Nephron (organoid): ENCODE data around the gene CNTNAP2.

ENCODE experiments used
- H3K27ac Mint-ChIP-seq, 3 experiments: 2 replicates each; pipeline ENCODE4 v1.8.0; 2020; ENCODE audit warnings: mixed read lengths in 3 of 3, mild to moderate bottlenecking in 2 of 3, moderate library complexity in 1 of 3
- H3K27me3 Mint-ChIP-seq: 2 replicates; pipeline ENCODE4 v1.8.0; 2021; ENCODE audit warnings: low read depth, mild to moderate bottlenecking, moderate library complexity, mixed read lengths
- H3K36me3 Mint-ChIP-seq: 2 replicates; pipeline ENCODE4 v1.8.0; 2020; ENCODE audit warnings: low read depth, mixed read lengths
- H3K4me1 Mint-ChIP-seq: 2 replicates; pipeline ENCODE4 v1.8.0; 2020; ENCODE audit warnings: mixed read lengths
- H3K4me3 Mint-ChIP-seq, 3 experiments: 2 replicates each; pipeline ENCODE4 v1.8.0; 2020; ENCODE audit warnings: mild to moderate bottlenecking in 3 of 3, mixed read lengths in 3 of 3, moderate library complexity in 2 of 3
- H3K9me3 Mint-ChIP-seq: 2 replicates; pipeline ENCODE4 v1.8.0; 2020; ENCODE audit warnings: mixed read lengths
- CTCF ChIP-seq, 3 experiments: fragments of 200-600 bp; sonication (generic); IDR thresholded peaks; one replicate each; pipeline ENCODE4 v1.5.0; 2021; ENCODE audit warnings: antibody characterized with exemption in 3 of 3; ENCODE audit not compliant: unreplicated experiment in 3 of 3

The CNTNAP2 gene

GRCh38 chr7:147308539-147308938 is 1191.9 kb downstream of the CNTNAP2 start:
- no peaks in the 10 kb centered on the region for H3K36me3 Mint-ChIP-seq
- H3K4me3 Mint-ChIP-seq: no peak overlapping the region
- no peak overlapping the region for H3K27ac Mint-ChIP-seq
- H3K4me1 Mint-ChIP-seq: peaks cover 6% of the 10 kb centered on the region
- no peak for TF ChIP-seq CTCF (IDR thresholded peaks at IDR 0.05; ENCODE audit: unreplicated experiment in 3 of 3)
- H3K9me3 Mint-ChIP-seq: no peaks in the 10 kb centered on the region
- no peaks in the 10 kb centered on the region for H3K27me3 Mint-ChIP-seq

DNA sequence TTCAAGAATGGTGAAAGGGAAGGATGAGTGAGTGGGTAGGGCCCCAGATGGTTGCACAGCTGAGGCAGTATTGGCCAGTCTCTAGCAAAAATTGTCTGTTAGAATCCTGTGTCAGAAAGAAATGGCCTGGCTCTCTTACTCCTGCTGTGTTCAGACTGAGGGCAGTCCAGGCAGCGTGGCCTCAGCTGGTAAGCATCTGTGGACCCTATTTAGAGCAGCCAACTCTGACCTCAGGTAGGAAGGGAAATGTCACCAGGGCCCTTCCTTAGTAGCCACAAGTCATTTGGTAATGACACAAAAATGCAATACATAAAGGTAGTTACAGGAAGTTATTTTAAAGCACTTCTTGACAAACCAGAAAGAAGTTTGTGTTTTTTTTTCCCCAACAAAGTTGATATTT is 1194.7 kb downstream of the CNTNAP2 start:
- no peaks in the 10 kb centered on the region for H3K36me3 Mint-ChIP-seq
- peaks cover 6% of the 10 kb centered on the region for H3K9me3 Mint-ChIP-seq
- no peaks in the 10 kb centered on the region for H3K27me3 Mint-ChIP-seq
- TF ChIP-seq CTCF (IDR thresholded peaks at IDR 0.05; ENCODE audit: unreplicated experiment in 3 of 3): no peak
- H3K4me3 Mint-ChIP-seq: no peak overlapping the region
- H3K27ac Mint-ChIP-seq: no peak overlapping the region
- peaks cover 6% of the 10 kb centered on the region for H3K4me1 Mint-ChIP-seq

DNA sequence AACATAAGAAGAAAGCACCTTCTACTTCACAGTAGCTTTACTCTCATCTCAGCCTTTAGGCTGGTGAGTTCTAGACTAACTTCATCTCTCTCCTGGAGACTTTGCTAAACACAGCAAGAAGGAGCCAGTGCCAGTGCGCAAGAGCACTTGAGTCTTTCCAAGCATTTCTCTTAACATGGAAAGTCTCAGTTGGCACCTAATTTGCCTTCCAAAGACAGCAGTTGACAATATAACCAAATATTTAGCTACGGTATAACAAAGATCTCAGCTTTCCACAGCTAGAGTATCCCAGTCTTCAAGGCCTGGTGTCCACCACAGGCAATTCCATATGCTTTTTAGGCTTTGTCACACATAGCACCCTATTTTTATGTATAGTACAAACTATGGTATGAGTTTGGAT is 1204.9 kb downstream of the CNTNAP2 start:
- Mint-ChIP-seq H3K36me3 (no peaks in the 10 kb centered on the region), H3K4me3 (no peak overlapping the region), H3K27ac (no peak overlapping the region), H3K9me3 (peaks cover 8% of the 10 kb centered on the region), H3K27me3 (no peaks in the 10 kb centered on the region), H3K4me1 (no peaks in the 10 kb centered on the region)
- TF ChIP-seq CTCF (IDR thresholded peaks at IDR 0.05; ENCODE audit: unreplicated experiment in 3 of 3): no peak

- H3K27me3 Mint-ChIP-seq: no peaks in the 10 kb centered on the region
- no peak for TF ChIP-seq CTCF (IDR thresholded peaks at IDR 0.05; ENCODE audit: unreplicated experiment in 3 of 3)
- no peaks in the 10 kb centered on the region for H3K4me1 Mint-ChIP-seq
- H3K4me3 Mint-ChIP-seq: no peak overlapping the region
- H3K36me3 Mint-ChIP-seq: no peaks in the 10 kb centered on the region
- peaks cover 4% of the 10 kb centered on the region for H3K9me3 Mint-ChIP-seq
- H3K27ac Mint-ChIP-seq: no peak overlapping the region
Observed at GRCh38 chr7:147332988-147333387, 1216.4 kb downstream of the CNTNAP2 start.

GRCh38 chr7:147363101-147363500 is 1246.5 kb downstream of the CNTNAP2 start:
- Mint-ChIP-seq H3K27ac (peak overlapping the region in 1 of 3 experiments; percentile 29), H3K27me3 (no peaks in the 10 kb centered on the region), H3K4me1 (no peaks in the 10 kb centered on the region), H3K4me3 (no peak overlapping the region), H3K36me3 (no peaks in the 10 kb centered on the region), H3K9me3 (no peaks in the 10 kb centered on the region)
- TF ChIP-seq CTCF (IDR thresholded peaks at IDR 0.05; ENCODE audit: unreplicated experiment in 3 of 3): no peak

GRCh38 chr7:147376192-147376591 is 1259.6 kb downstream of the CNTNAP2 start:
- Mint-ChIP-seq H3K36me3 (no peaks in the 10 kb centered on the region), H3K4me3 (no peak overlapping the region), H3K9me3 (no peaks in the 10 kb centered on the region), H3K4me1 (no peaks in the 10 kb centered on the region), H3K27ac (no peak overlapping the region), H3K27me3 (no peaks in the 10 kb centered on the region)
- TF ChIP-seq CTCF (IDR thresholded peaks at IDR 0.05; ENCODE audit: unreplicated experiment in 3 of 3): no peak
